ENCODE measurements around the gene IGFBP2.

IGFBP2 gene

DNA sequence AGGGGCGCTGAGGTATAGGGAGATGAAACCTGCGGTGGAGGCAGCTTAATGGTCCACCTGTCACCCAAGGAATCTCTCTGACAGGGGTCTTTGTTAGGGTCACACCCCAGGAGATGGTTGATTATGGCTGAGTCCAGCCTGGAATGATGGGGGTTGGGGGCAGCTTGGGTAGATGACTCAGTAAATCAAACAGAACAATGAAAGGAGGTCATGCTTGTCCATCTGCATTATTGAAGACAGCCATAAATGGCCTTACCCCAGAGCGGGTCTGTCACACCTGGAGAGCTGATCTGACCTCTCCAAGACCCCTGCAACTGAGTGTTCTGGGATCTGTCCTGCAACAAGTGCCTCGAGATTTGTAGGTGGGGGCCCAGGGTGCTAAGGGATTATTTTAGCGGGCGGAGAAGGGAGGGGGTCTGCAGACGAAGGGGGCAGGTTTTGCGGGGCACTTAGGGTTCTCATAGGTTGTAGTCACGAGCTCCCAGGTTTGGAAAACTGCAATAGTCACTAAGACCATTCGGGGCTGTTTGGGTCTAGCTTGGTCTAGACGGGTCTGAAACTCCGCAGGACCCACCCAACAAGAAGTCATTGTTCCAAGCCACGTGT lies 771 bp upstream of the IGFBP2 start:
- no peaks in the 10 kb centered on the region for H3K79me2 ChIP-seq (ENCODE audit: insufficient read depth, low read length)
- no peak overlapping the region for H3K4me3 ChIP-seq (ENCODE audit: insufficient read depth, low read length, poor library complexity, severe bottlenecking)
- H3F3A ChIP-seq (ENCODE audit: insufficient read depth), result no peaks in the 10 kb centered on the region
- no peak overlapping the region for H3K4me2 ChIP-seq (ENCODE audit: low read depth, low read length, poor library complexity, severe bottlenecking)
- H3K36me3 ChIP-seq (ENCODE audit: low read length), result no peaks in the 10 kb centered on the region
- H3K9ac ChIP-seq (ENCODE audit: low read length), result no peak overlapping the region
- H3K27ac ChIP-seq (ENCODE audit: low read depth, low read length), result no peak overlapping the region
- no peak for TF ChIP-seq EZH2phosphoT487 (conservative IDR thresholded peaks at IDR 0.05; ENCODE audit: low read length)
- TF ChIP-seq, protein P1, sequence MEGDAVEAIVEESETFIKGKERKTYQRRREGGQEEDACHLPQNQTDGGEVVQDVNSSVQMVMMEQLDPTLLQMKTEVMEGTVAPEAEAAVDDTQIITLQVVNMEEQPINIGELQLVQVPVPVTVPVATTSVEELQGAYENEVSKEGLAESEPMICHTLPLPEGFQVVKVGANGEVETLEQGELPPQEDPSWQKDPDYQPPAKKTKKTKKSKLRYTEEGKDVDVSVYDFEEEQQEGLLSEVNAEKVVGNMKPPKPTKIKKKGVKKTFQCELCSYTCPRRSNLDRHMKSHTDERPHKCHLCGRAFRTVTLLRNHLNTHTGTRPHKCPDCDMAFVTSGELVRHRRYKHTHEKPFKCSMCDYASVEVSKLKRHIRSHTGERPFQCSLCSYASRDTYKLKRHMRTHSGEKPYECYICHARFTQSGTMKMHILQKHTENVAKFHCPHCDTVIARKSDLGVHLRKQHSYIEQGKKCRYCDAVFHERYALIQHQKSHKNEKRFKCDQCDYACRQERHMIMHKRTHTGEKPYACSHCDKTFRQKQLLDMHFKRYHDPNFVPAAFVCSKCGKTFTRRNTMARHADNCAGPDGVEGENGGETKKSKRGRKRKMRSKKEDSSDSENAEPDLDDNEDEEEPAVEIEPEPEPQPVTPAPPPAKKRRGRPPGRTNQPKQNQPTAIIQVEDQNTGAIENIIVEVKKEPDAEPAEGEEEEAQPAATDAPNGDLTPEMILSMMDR (IDR thresholded peaks at IDR 0.05; ENCODE audit: insufficient read depth, low read length, poor library complexity, severe bottlenecking), result no peak
- no peaks in the 10 kb centered on the region for H3K27me3 ChIP-seq (ENCODE audit: low read length)
- no peaks in the 10 kb centered on the region for H3K9me3 ChIP-seq (ENCODE audit: insufficient read depth, low read length)
- no peaks in the 10 kb centered on the region for H3K9me2 ChIP-seq (replicated peaks; ENCODE audit: insufficient read depth, low read length)
- H4K20me1 ChIP-seq (ENCODE audit: low read depth, low read length), result no peaks in the 10 kb centered on the region
- no peak overlapping the region for H2AFZ ChIP-seq (ENCODE audit: low read depth, low read length, severe bottlenecking)

DNA sequence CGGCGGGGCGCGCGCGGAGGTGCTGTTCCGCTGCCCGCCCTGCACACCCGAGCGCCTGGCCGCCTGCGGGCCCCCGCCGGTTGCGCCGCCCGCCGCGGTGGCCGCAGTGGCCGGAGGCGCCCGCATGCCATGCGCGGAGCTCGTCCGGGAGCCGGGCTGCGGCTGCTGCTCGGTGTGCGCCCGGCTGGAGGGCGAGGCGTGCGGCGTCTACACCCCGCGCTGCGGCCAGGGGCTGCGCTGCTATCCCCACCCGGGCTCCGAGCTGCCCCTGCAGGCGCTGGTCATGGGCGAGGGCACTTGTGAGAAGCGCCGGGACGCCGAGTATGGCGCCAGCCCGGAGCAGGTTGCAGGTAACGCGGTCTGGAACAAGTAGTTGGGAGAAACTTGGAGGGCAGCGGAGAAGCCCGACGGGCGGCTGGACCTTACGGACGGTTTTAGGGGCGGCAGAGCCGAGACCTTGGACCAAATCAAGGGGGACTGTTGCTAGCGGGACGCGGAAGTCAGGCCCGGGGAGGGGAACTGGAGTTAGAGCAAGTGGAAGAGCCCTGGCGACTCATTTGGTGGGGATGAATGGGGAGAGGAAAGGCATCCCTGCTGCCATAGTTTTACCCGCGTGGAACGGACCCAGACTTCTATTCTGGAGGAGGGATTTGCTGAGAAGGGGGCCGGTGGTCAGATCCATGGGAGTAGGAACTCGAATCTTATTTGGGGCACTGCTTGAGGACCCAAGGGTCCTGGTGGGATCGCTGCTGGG lies 573 bp downstream of the IGFBP2 start:
- H3K27ac ChIP-seq (ENCODE audit: low read depth, low read length), result no peak overlapping the region
- no peaks in the 10 kb centered on the region for H4K20me1 ChIP-seq (ENCODE audit: low read depth, low read length)

DNA sequence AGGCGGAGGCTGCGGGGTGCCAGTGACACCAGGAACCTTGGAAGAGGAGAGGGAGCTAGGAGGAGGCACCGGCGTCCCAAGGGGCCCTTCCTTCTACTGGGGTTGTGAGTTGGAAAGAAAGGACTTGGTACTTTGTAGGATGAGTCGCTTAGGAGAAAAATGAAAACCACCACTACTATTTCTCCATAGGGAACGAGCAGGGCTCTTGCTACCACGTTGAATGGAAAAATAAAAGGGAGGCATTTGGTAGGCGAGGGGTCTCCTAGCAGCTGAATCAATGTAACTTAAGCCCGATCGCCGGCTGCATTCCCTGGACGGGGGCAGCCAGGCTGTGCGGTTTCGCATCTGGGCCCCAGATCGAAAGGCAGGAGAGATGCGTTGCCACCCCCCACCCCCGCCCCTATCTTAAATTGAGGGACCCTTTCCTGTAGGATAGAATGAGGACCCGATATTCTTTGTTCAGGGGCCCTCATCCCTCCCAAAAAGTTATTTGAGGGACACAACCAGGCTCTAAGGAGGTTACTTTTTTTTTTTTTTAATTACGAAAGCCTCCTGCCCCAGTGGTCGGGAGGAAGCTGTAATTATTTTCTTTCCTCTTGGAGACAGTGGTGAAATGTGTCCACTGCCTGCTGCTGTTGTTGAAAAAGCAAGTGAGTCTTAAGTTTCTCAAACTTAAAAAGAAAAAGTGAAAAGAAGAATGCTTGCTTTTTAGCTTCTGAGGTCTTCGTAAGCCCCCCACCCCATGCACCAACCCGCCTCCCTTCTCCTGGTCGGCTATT lies 1.3 kb downstream of the IGFBP2 start:
- H3K36me3 ChIP-seq (ENCODE audit: low read length), result no peaks in the 10 kb centered on the region
- no peak overlapping the region for H3K27ac ChIP-seq (ENCODE audit: low read depth, low read length)
- H3K9me2 ChIP-seq (replicated peaks; ENCODE audit: insufficient read depth, low read length), result no peaks in the 10 kb centered on the region
- no peaks in the 10 kb centered on the region for H3K79me2 ChIP-seq (ENCODE audit: insufficient read depth, low read length)
- TF ChIP-seq, protein P1 (IDR thresholded peaks at IDR 0.05; ENCODE audit: insufficient read depth, low read length, poor library complexity, severe bottlenecking), result no peak
- TF ChIP-seq EZH2phosphoT487 (conservative IDR thresholded peaks at IDR 0.05; ENCODE audit: low read length), result no peak
- no peak overlapping the region for H3K4me3 ChIP-seq (ENCODE audit: insufficient read depth, low read length, poor library complexity, severe bottlenecking)
- no peaks in the 10 kb centered on the region for H3K9me3 ChIP-seq (ENCODE audit: insufficient read depth, low read length)
- H2AFZ ChIP-seq (ENCODE audit: low read depth, low read length, severe bottlenecking), result no peak overlapping the region
- H3F3A ChIP-seq (ENCODE audit: insufficient read depth), result no peaks in the 10 kb centered on the region
- no peak overlapping the region for H3K9ac ChIP-seq (ENCODE audit: low read length)
- H4K20me1 ChIP-seq (ENCODE audit: low read depth, low read length), result no peaks in the 10 kb centered on the region
- no peak overlapping the region for H3K4me2 ChIP-seq (ENCODE audit: low read depth, low read length, poor library complexity, severe bottlenecking)
- H3K27me3 ChIP-seq (ENCODE audit: low read length), result no peaks in the 10 kb centered on the region

More for the DNA sequence above, 573 bp downstream of the IGFBP2 start:
- Histone ChIP-seq H3K27me3 (ENCODE audit: low read length) (no peaks in the 10 kb centered on the region), H3K4me2 (ENCODE audit: low read depth, low read length, poor library complexity, severe bottlenecking) (no peak overlapping the region), H3K79me2 (ENCODE audit: insufficient read depth, low read length) (no peaks in the 10 kb centered on the region), H3F3A (ENCODE audit: insufficient read depth) (no peaks in the 10 kb centered on the region), H2AFZ (ENCODE audit: low read depth, low read length, severe bottlenecking) (no peak overlapping the region), H3K4me3 (ENCODE audit: insufficient read depth, low read length, poor library complexity, severe bottlenecking) (no peak overlapping the region), H3K9me3 (ENCODE audit: insufficient read depth, low read length) (no peaks in the 10 kb centered on the region), H3K9ac (ENCODE audit: low read length) (no peak overlapping the region), H3K9me2 (replicated peaks; ENCODE audit: insufficient read depth, low read length) (no peaks in the 10 kb centered on the region), H3K36me3 (ENCODE audit: low read length) (no peaks in the 10 kb centered on the region)
- TF ChIP-seq EZH2phosphoT487 (conservative IDR thresholded peaks at IDR 0.05; ENCODE audit: low read length), result no peak
- TF ChIP-seq, protein P1 (IDR thresholded peaks at IDR 0.05; ENCODE audit: insufficient read depth, low read length, poor library complexity, severe bottlenecking), result no peak
